GM23338 (cell line): ENCODE results near the gene GBP7. TPM values are rescaled to one million over a fixed set of nuclear protein-coding genes. Genes with fewer than 3 reads are reported as not detected.

Experiments used
- ATAC-seq: fragments of 200-7000 bp; cut with Tn5 transposase; 3 replicates; pipeline ENCODE4 v1.9.1; 2020
- DNase-seq: peaks from one replicate; pipeline ENCODE4 v3.0.0-alpha.2; 2015; ENCODE audit warnings: low spot score
- H2AFZ ChIP-seq: fragments of 200-600 bp; sonication (generic); 2 replicates; pipeline ENCODE4 v1.8.0; 2016; ENCODE audit warnings: antibody characterized with exemption, mild to moderate bottlenecking, moderate library complexity
- H3F3A ChIP-seq: fragments of 200-600 bp; sonication (generic); replicated peaks from 2 replicates; pipeline ENCODE4 v1.8.0; 2017; ENCODE audit warnings: antibody characterized with exemption, mixed run types, low read depth
- H3K27ac ChIP-seq: fragments of 200-600 bp; sonication (generic); 2 replicates; pipeline ENCODE4 v1.6.1; 2016; ENCODE audit warnings: low read depth
- H3K27me3 ChIP-seq: fragments of 200-600 bp; sonication (generic); 2 replicates; pipeline ENCODE4 v1.8.0; 2016; ENCODE audit warnings: mild to moderate bottlenecking, mixed run types, moderate library complexity; ENCODE audit not compliant: insufficient read depth
- H3K36me3 ChIP-seq: fragments of 200-600 bp; sonication (generic); 2 replicates; pipeline ENCODE4 v1.8.0; 2016; ENCODE audit warnings: mild to moderate bottlenecking; ENCODE audit not compliant: insufficient read depth
- H3K4me1 ChIP-seq: fragments of 200-600 bp; sonication (generic); 2 replicates; pipeline ENCODE4 v1.8.0; 2016; ENCODE audit warnings: mild to moderate bottlenecking, moderate library complexity; ENCODE audit not compliant: insufficient read depth
- H3K4me2 ChIP-seq: fragments of 200-600 bp; sonication (generic); 2 replicates; pipeline ENCODE4 v1.7.1; 2017; ENCODE audit warnings: mixed run types
- H3K4me3 ChIP-seq: fragments of 200-600 bp; sonication (generic); 2 replicates; pipeline ENCODE4 v1.6.1; 2016; ENCODE audit warnings: mixed run types
- H3K79me2 ChIP-seq: fragments of 200-600 bp; sonication (generic); replicated peaks from 2 replicates; pipeline ENCODE4 v1.8.0; 2017; ENCODE audit warnings: mild to moderate bottlenecking; ENCODE audit not compliant: insufficient read depth
- H3K9me2 ChIP-seq: fragments of 200-600 bp; sonication (generic); 2 replicates; pipeline ENCODE4 v1.8.0; 2017; ENCODE audit not compliant: insufficient read depth
- H4K20me1 ChIP-seq: fragments of 200-600 bp; sonication (generic); replicated peaks from 2 replicates; pipeline ENCODE4 v1.8.0; 2017; ENCODE audit warnings: mild to moderate bottlenecking; ENCODE audit not compliant: insufficient read depth
- H3K27ac Mint-ChIP-seq: 2 replicates; pipeline ENCODE4 v1.8.0; 2020; ENCODE audit warnings: inconsistent platforms, mild to moderate bottlenecking, moderate library complexity, mixed read lengths
- H3K27me3 Mint-ChIP-seq: 3 replicates; pipeline ENCODE4 v1.8.0; 2022; ENCODE audit warnings: low read depth, mild to moderate bottlenecking, moderate library complexity, mixed read lengths, inconsistent platforms; ENCODE audit not compliant: insufficient read depth, poor library complexity
- H3K36me3 Mint-ChIP-seq: 3 replicates; pipeline ENCODE4 v1.8.0; 2021; ENCODE audit warnings: low read depth, mild to moderate bottlenecking, inconsistent platforms, moderate library complexity, mixed read lengths
- H3K4me1 Mint-ChIP-seq: 3 replicates; pipeline ENCODE4 v1.8.0; 2020; ENCODE audit warnings: mild to moderate bottlenecking, inconsistent platforms, mixed read lengths
- H3K4me3 Mint-ChIP-seq: 3 replicates; pipeline ENCODE4 v1.8.0; 2021; ENCODE audit warnings: moderate library complexity, mild to moderate bottlenecking, inconsistent platforms, mixed read lengths
- H3K9me3 Mint-ChIP-seq: 3 replicates; pipeline ENCODE4 v1.8.0; 2020; ENCODE audit warnings: moderate library complexity, mild to moderate bottlenecking, inconsistent platforms, mixed read lengths
- CREB1 ChIP-seq: fragments of 250-450 bp; sonication (Bioruptor Pico); IDR thresholded peaks from 2 replicates; pipeline ENCODE4 v1.5.0; 2020; ENCODE audit warnings: low read depth, mild to moderate bottlenecking, moderate library complexity
- CTCF ChIP-seq, 2 experiments: fragments of 200-600 bp in 1 of 2; sonication (generic) in 1 of 2; conservative IDR thresholded peaks; 2 replicates each; pipeline versions ENCODE4 v1.5.1 to v1.6.1; 2016 to 2017; ENCODE audit warnings: antibody characterized with exemption in 2 of 2, low read depth in 2 of 2, mild to moderate bottlenecking in 2 of 2, moderate library complexity in 1 of 2
- ETS1 ChIP-seq: IDR thresholded peaks from 2 replicates; pipeline ENCODE4 v1.6.1; 2016; ENCODE audit warnings: antibody characterized with exemption
- EZH2 ChIP-seq: fragments of 200-600 bp; sonication (generic); IDR thresholded peaks from one replicate; pipeline ENCODE4 v1.8.0; 2017; ENCODE audit warnings: antibody characterized with exemption, mild to moderate bottlenecking, low read depth; ENCODE audit not compliant: unreplicated experiment
- EZH2phosphoT487 ChIP-seq: fragments of 200-600 bp; sonication (generic); IDR thresholded peaks from one replicate; pipeline ENCODE4 v1.8.1; 2018; ENCODE audit warnings: antibody characterized with exemption; ENCODE audit not compliant: unreplicated experiment
- JUNB ChIP-seq: IDR thresholded peaks from one replicate; pipeline ENCODE4 v1.6.1; 2016; ENCODE audit warnings: antibody characterized with exemption; ENCODE audit not compliant: unreplicated experiment
- NANOG ChIP-seq: IDR thresholded peaks from 2 replicates; pipeline ENCODE4 v1.6.1; 2016; ENCODE audit warnings: antibody characterized with exemption, borderline replicate concordance
- POLR2AphosphoS5 ChIP-seq: IDR thresholded peaks from 2 replicates; pipeline ENCODE4 v1.6.1; 2016; ENCODE audit warnings: antibody characterized with exemption, low read depth
- REST ChIP-seq: IDR thresholded peaks from one replicate; pipeline ENCODE4 v1.6.1; 2018; ENCODE audit warnings: antibody characterized with exemption; ENCODE audit not compliant: unreplicated experiment
- STAT1 ChIP-seq: IDR thresholded peaks from one replicate; pipeline ENCODE4 v1.6.1; 2016; ENCODE audit warnings: antibody characterized with exemption; ENCODE audit not compliant: unreplicated experiment
- ZNF114 ChIP-seq: fragments of 250-450 bp; sonication (Bioruptor Pico); IDR thresholded peaks from 2 replicates; pipeline ENCODE4 v1.5.0; 2020; ENCODE audit warnings: mild to moderate bottlenecking, moderate library complexity
- ZNF331 ChIP-seq: fragments of 250-450 bp; sonication (Bioruptor Pico); IDR thresholded peaks from 2 replicates; pipeline ENCODE4 v1.5.0; 2020; ENCODE audit warnings: low read depth, mild to moderate bottlenecking, moderate library complexity
- ZNF462 ChIP-seq: fragments of 250-450 bp; sonication (Bioruptor Pico); IDR thresholded peaks from 2 replicates; pipeline ENCODE4 v1.5.0; 2020; ENCODE audit warnings: mild to moderate bottlenecking, moderate library complexity
- polyA plus RNA-seq: library from polyadenylated mRNA; unstranded; fragments of >200 nt; fragmentation: Nextera tagmentation; extraction: Ambion mirVana; gene quantifications from 2 replicates; pipeline ENCODE4 v1.2.1, GENCODE V29; 2016
- total RNA-seq: library from RNA; depleted of rRNA; stranded (reverse); fragments of >200 nt; shearing (Covaris generic); gene quantifications from 2 replicates; pipeline ENCODE4 v1.2.3, GENCODE V29; 2014

The GBP7 gene
- total and polyA plus RNA-seq, 2 experiments from 2014 or later = not detected

- peaks cover 7% of the 10 kb centered on the region; the same call in 1 of the 2 replicates for H3K4me1 ChIP-seq
- no peak overlapping the region for H3K27ac Mint-ChIP-seq
- peak; percentile 26 for DNase-seq
Measured at GRCh38 chr1:89104687-89105086, 71.1 kb downstream of the GBP7 start.

More at GRCh38 chr1:89104687-89105086, 71.1 kb downstream of the GBP7 start:
- no peak for ATAC-seq
- H3K9me2 ChIP-seq = peaks cover 4% of the 10 kb centered on the region; the same call in 1 of the 2 replicates
- no peaks in the 10 kb centered on the region for H3K36me3 ChIP-seq
- H4K20me1 ChIP-seq = no peaks in the 10 kb centered on the region
- no peaks in the 10 kb centered on the region for H3K27me3 ChIP-seq
- no peak overlapping the region for H3K4me3 ChIP-seq
- H3F3A ChIP-seq = no peaks in the 10 kb centered on the region
- no peaks in the 10 kb centered on the region for H3K79me2 ChIP-seq
- Mint-ChIP-seq H3K4me3 (no peak overlapping the region), H3K27me3 (no peaks in the 10 kb centered on the region), H3K9me3 (no peaks in the 10 kb centered on the region; the same call in 2 of the 3 replicates), H3K36me3 (no peaks in the 10 kb centered on the region; the same call in 2 of the 3 replicates), H3K4me1 (peaks cover 3% of the 10 kb centered on the region; the same call in 2 of the 3 replicates)
- no peak overlapping the region for H3K27ac ChIP-seq
- H2AFZ ChIP-seq = peak overlapping the region; percentile 79; the same call in 1 of the 2 replicates
- no peak overlapping the region for H3K4me2 ChIP-seq
- no peak for TF ChIP-seq CREB1 (CRISPR knock-in tag)
- no peak for TF ChIP-seq EZH2
- no peak for TF ChIP-seq JUNB
- TF ChIP-seq REST = no peak
- no peak for TF ChIP-seq ZNF331 (CRISPR knock-in tag)
- TF ChIP-seq ZNF462 (CRISPR knock-in tag) = no peak
- no peak for TF ChIP-seq POLR2AphosphoS5
- no peak for TF ChIP-seq ZNF114 (CRISPR knock-in tag)
- TF ChIP-seq ETS1 = no peak
- TF ChIP-seq NANOG = no peak
- TF ChIP-seq STAT1 = no peak
- TF ChIP-seq EZH2phosphoT487 = no peak
- no peak for TF ChIP-seq CTCF (conservative IDR thresholded peaks at IDR 0.05; ENCODE audit: low read depth in 2 of 2)
